Right lobe of liver (tissue), 4 donors: Measurements from ENCODE around the gene HIP1.
"Not testable (repeated sequence)": the region's sequence is repeated elsewhere in the genome, so short reads cannot be mapped to it uniquely, and the experiment has no call there.

ENCODE experiments used
- CTCF ChIP-seq, 4 donors: fragments of 200-600 bp in 3 of 4; fragments of 450-650 bp in 1 of 4; IDR thresholded peaks; one replicate each; pipeline versions ENCODE4 v1.5.1 to v1.8.0; 2016 to 2022; ENCODE audit warnings: antibody characterized with exemption in 4 of 4, mild to moderate bottlenecking in 2 of 4
- POLR2A ChIP-seq: fragments of 450-650 bp; IDR thresholded peaks from one replicate; pipeline ENCODE4 v1.6.1; 2017; ENCODE audit warnings: antibody characterized with exemption, mild to moderate bottlenecking
- donor health status: DM: no; HTN: no; CAD: no.
- donor health status: DM: no; HTN: no; CAD: no.
- donor health status: DM: no; HTN: yes; CAD: no.

GRCh38 chr7:75485355-75485978, 253.3 kb downstream of the HIP1 start:
- not testable (repeated sequence) for TF ChIP-seq CTCF (IDR thresholded peaks at IDR 0.05); POLR2A
